ENCODE measurements around the gene HOXA6.
A peak's percentile ranks its signal among the peaks of the same experiment; 100 is the strongest.

HOXA6 gene

DNA sequence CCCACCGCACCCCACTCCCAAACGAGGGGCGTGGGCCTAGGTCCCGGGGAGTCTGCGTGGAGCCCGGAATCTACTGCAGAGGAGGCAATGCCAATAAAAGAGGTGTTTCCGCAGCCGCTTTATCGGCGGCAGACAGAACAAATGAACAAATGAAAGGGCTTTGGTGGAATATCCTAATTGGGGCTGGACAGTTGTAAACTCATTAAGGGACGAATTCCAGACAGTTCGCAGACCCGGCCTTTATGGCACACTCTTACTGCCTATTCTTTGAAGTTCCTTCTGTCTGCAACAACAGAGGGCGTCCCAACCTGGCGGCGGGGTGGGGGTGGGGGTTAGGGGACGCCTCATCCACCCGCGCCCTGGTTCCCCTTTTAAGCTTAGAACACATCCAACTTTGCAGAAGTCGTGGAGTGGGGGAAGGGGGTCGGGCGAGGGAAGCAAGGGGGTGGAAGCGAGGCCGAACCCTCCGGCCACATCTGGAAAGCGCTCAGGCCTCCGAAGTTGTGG is 13.7 kb upstream of the HOXA6 start:
- no peak for DNase-seq

DNA sequence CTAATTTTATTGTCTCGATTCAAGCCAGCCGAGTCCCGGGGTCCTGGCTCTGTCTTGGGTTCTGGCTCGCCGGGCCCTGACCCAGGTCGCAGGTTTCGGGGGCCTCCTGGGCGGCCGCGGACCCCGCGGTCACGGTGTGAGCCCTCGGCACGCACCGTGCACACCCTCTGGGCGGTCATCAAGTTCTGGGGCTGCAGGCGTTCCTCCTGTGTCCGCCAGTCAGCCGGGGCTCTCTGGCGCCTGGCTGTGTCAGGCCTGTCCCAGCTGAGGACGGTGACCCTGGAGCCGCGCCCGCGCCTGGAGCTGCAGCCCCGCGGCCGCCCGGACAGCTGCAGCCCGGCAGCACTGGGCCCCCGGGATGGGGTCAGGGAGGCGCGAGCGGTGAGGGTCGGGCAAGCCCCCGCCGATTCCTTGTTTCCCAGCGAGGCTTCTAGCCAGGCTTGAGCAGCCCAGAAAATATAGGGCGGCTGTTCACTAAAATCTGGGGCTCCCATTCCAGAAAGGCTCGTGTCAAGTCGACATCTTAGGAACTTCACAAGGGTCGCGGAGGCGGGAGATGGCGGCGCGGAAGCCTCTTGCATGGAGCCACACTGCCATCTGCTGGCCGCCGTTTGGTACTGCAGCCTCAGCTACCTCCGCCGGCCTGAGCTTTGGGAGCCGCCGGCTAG is 13.1 kb upstream of the HOXA6 start:
- DNase-seq: peak; percentile 80 to 83

DNA sequence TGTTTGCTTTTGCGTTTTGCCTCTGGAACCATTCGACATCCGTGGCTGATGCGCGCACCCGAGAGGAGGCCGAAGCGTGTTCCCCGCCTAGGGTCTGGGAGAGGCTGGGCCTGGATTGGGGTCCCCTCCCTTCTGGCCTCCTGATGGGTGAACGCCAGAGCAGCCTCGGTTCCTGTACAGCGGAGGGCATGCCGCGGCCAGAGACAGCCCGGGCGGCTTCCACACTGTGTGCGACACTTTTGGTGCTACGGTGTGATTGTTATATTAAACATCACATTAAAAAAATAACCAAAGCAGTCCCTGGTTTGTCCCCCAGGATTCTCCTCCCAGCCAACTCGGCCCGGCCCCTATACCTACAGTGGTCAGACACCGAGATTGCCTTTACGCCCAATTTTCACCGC is 12.6 kb upstream of the HOXA6 start:
- no peak for DNase-seq

DNA sequence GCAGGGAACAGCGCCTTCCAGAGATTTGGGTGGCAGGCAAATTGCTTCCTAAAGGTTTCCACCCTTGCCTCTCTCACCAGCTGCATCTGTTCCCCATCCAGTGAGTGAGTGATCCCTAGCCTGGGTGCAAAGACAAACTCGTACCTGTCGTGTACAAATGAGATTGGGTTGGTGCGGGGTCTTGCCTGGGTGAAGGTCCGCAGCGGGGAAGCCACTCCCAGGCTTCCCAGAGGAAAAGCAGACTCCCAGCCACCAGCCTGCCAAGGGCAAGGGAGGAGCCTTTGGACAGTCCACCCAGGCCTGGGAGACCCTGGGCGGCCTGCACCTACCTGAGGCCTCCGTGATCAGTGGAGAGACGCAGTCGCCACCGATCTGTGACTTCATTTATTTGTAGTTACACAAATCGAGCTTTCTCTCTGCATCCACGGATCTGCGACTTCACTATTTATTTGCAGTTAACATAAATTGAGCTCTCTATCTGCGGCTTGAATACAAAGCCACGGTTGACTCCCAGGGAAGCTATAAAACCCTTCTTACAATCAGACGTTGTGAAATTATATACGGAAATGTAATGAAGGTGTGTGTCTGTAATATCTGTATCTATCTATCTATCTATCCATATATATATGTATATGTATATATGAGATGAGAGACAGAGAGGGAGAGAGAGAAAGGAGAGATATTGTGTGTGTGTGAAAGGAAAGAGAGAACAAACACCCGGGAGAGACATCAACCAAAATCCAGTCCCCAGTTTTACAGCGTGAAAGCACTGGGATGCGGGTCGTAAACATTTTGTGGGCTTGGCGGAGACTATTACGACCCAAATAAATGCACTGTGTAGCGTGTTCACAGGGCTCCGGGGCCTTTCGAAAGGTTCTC is 11.9 kb upstream of the HOXA6 start:
- no peak for DNase-seq

DNA sequence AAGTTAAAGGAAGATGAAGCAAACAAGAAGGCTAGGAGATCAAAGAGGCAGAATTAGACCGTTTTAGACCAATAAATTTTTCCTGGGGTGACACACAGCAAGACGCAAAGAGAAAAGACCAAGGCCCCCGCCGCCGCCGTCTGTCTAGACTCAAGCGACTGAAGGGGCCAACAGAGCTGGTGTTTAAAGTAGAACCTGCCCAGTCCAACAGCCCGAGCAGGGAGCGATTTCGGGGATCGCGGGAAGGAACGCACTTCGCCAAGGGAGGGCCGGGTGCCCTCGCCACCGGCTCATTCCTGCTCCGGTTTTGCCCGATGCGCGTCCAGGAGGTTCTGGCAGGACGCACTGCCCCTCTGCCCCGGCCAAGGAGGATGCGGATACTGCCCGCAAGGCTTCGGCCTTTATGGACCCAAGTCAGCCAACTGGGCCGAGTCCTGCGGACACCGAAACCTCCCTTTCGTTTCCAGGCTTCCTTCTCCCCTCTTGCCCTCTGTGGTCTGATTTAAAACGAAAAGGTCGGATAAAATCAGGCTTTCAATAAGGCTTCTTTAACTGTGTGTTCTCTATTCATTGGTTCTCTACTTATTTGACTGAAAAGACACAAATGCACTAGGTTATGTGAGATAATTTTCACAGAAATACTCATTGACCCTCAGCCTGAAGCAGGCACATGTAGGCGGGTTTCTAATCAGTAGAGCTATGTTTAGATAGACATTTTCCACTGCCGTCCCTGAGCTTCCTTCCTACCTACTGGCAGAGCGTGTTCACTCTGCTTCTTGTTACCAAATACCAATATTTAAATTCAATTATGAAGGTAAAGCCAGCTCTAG is 11.1 kb upstream of the HOXA6 start:
- DNase-seq: no peak

DNA sequence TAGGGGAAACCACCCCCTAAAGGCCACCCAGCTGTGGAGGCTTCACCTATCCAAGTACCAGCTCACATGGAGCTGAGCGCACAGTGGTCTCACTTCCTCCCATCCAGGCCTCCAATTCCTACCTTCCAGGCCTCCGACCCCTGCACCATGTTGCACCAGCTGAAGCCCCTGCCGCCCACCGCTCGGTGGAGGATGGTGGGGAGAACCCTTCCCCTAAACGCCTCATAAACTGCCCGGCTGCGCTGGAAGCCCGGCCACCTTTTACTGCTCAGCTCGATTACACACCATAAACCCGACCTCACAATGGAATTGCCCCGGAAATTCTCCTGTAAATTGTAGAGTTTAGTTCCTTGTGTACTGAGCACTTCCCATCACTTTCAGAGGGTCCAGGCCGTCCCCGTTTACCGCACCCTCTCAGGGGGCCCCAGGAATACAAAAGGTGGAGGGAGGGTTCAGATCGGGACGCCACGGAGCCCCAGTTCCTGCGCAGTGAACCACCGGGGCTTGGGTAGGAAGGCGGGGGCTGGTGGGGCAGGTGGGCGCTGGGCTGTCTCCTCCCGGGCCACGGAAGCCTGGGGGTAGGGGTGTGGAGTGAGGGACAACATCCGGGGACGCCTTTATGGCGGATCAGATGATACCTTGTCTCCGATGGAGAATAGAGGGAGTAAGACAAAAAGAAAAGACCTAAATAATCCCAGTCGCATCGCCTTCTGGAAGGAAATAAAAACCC is 10.3 kb upstream of the HOXA6 start:
- no peak for DNase-seq

DNA sequence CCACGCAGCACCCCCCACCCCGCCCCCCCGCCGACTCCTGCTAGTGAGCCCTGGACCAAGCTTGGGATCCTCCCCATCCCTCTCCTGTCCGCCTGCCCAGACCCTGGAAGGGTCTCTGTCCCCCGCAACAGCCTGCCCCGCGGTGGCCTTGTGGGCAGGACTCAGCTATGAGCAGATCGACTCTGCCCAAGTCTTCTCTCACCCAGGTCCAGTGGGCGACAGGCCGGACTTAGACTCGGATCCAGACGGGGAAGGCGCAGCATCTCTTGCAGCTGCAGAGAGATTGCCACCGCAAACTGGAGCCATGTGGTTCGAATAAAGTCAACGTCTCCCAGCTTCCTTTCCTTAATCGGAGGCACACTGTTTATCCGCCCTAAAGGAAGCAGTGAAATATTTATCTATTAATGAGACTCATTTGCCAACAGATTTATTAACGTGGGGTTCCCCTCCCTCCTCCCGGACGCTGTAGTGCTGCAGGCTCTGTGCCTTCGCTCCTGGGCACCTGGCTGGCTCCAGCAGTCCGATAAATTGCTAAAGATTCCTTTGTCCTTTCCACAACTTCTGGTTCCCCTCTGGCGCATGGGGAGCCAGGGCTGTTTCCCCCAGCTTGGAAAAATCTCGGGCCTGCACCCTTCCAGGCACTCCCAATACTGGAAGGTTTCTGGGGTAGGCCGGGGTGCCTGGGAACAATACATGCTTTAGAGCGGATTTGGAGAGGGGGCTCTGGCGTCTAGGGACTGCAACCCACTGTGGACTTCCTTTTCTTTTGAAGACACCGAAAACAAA is 9.5 kb upstream of the HOXA6 start:
- DNase-seq: no peak

DNA sequence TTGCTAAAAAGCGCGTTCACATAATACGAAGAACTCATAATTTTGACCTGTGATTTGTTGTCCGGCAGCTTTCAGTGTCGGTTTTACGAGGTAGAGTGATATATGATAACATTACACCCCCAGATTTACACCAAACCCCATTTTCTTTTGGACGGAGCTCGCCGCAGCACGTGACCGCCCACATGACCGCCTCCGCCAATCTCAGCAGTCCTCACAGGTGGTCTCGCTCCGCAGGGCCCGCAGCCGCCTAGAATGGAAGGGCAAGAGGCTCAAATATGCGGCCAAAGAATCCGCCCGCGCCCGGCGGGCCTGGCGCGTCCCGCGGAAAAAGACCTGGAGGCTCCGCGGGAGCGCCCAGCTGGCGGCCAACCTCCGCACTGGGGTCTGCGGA is 8.9 kb upstream of the HOXA6 start, which contains the start of gene HOXA7:
Gene HOXA7, minus strand, starts transcription at position 168 of the 391 bp plus-strand sequence. Its CDS starts 130 bp downstream, at position 38.
- DNase-seq: no peak

DNA sequence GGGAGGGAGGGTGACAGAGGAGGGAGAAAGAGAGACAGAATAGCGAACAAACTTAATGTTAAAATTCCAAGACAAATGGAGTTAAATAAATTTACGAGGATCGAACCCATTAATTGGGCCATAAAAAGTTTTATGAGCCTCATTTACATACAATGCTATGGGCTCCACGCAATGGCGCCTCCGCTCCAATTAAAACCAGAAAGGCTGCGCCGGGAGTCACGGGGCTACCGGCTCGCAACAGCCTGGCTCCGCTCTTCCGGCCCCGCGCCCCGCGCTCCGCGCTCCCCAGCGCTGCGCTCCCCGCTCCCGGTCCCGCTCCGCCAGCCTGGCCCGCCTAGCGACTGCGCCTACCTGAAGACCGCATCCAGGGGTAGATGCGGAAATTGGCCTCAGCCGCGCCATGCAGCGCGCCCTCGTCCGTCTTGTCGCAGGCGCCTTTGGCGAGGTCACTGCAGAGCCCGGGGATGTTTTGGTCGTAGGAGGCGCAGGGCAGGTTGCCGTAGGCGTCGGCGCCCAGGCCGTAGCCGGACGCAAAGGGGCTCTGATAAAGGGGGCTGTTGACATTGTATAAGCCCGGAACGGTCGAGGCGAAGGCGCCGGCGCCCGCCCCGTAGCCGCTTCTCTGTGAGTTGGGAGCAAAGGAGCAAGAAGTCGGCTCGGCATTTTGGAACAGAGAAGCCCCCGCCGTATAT is 8.4 kb upstream of the HOXA6 start:
- no peak for DNase-seq

DNA sequence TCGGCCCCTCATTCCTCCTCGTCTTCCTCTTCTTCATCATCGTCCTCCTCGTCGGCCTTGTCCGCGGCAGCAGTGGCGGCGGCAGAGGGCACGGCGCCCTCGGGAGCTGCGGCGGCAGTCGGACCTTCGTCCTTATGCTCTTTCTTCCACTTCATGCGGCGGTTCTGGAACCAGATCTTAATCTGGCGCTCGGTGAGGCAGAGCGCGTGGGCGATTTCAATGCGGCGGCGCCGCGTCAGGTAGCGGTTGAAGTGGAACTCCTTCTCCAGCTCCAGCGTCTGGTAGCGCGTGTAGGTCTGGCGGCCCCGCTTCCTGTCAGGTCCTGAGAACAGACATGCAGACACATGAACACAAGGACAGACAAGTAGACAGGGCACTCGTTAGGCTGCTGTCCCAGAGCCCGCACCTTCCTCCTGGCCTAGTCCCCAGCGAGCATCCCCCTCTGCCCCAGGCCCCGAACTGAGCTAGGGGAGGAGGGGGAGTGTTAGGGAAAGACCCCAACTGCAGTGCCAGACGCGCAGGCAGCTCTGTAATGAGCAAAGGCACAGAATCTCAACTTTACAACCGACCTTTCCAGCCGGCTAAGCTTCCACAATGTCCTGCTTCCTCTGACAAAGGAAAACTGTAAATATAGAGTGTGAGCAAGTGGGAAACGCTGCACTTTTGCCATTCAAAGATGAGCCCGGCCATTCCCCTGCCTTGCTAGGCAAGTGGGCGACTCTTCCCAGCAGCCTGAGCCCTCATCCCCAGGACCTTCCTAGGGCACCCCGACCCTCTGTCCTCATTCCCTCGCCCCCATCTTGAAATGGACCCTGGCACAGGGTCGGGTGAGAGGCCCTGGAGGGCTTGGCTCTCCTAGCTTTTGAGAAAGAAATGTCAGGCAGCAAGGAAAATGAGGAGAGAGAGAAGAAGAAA is 7.6 kb upstream of the HOXA6 start:
- DNase-seq: peak; percentile 49 to 55

DNA sequence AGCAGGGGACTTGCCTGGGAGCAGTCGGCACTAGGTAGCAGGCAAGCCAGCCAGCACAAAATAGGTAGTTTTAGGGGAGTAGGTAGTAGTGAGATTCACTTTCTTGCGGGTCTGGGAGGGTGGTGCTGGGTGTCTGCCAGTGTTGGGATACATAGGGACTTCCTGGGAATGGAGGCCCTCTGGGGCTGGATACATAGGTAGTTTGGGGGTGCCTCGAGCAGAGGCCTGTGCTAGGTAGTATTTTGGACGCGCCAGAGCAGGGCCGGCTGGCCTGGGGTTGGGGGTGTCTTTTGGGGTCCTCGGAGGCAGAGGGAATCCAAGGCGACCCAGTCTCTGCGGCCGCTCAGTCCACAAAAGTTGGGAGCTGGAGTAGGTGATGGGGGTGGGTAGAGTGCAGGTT is 6.8 kb upstream of the HOXA6 start:
- no peak for DNase-seq

DNA sequence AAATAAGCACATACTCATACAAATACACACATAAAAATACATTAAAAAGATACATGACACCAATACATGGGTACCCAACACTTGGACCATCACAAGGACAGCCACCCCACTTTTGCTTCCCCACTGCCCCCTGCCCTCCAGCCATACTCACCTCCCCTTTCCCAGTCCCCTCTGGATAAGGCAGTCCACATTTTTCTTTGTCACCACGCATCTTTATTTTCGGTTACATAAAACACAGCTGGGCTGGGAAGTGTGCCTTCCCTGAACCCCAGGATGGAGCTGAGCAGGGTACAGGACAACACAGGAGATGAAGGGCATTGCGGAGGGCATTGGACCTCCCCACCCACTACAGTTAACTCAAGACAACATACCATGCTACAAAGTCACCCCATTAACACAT is 6.0 kb upstream of the HOXA6 start:
- no peak for DNase-seq

DNA sequence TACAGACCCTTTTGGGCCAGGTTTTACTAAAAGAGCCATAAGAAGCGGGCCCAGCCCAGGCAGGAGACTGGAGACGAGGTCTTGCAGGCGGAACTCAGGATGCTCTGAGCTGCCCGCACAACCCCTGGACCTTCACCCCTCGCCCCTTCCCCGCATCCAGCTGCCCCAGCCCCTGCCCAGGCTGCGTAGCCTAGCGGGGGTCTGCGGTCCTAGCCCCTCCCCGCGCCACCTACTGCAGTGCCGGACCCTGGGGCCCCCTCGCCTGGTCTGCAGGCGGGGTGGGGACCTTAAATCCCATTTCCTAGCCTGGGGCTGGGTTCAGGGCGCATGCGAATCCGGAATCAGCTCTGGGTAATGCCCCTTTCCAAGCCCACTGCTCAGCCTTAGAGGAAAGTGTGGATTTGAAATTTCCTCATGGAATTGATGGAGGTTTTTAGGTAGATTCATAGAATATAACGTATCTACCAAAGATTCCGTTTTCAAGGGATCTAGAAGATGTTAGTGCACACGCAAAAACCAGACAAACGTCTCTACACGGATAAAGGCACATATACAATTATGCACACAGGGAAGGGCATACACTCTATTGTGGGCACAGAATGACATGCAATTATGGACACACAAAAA is 5.4 kb upstream of the HOXA6 start:
- DNase-seq: no peak

DNA sequence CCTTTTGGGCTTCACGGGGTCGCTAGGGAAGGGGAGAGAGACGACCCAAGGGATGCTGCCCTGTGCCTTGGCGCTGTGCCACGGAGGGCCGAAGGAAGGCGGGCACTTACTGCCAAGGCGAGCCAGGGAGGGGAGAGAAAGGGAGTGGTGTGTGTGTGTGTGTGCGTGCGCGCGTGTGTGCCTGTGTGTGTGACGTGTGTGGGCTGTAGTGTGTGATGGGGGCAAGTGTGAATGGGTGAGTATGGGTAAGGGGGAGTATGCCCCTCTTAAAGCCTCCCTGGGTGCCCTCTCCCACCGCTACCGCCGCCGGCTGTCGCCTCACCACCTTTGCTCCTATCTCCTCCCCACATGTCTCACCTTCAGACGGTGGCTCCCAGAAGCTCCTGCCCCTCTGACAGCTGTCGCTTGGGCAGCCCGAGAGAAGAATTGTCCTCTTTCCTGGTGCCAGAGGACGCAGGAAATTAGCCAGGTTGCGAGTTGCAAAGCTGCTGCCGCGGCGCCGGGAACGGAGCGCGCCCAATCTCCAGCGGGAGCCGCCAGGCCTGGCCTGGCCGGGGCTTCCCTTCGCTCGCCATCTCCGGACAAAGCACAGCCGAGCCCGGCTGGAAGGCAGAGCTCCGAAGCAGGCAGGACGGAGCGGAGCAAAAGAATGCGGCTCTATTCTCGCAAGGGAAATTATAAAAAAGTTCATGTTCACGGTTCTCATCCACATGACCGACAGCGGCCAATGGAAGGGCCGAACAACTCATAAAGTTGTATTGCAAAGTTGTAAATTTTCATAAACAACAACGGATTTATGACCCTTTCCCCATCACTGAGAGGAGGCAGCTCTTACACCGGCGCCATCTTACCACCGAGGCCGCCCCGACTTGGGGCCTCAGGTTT is 4.6 kb upstream of the HOXA6 start, which contains the start of gene HOXA3:
Gene HOXA3, minus strand, starts transcription at position 653 of the 885 bp plus-strand sequence. CDS start 41,943 bp downstream, outside the sequence.
- no peak for DNase-seq

DNA sequence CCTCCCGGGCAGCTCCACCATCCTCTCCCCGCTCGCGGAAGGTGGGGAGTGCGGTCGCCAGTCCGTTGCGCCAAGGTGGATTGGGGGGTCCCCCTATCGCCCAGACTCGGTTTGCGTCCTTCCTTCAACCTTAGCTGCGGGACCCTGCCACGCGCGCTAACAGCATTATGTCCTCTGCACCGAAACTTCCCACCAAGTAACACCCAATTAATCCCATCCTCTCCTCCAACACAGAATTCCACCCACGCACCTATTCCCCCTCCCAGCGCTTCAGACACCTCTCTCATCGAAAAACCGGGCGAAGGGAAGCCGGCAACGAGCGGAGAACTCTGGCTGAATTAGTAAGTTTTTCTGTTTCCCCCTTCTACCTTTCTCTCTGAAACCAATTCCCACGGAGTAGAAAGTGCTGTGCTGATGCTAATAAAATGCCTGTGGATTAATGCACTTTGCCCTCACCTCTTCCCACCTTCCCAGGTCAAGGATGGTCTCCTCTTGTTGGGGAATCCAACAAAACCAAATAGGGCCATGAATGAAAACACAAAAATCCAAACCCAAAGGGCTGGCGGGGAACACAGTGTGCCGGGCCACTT is 3.9 kb upstream of the HOXA6 start:
- no peak for DNase-seq

DNA sequence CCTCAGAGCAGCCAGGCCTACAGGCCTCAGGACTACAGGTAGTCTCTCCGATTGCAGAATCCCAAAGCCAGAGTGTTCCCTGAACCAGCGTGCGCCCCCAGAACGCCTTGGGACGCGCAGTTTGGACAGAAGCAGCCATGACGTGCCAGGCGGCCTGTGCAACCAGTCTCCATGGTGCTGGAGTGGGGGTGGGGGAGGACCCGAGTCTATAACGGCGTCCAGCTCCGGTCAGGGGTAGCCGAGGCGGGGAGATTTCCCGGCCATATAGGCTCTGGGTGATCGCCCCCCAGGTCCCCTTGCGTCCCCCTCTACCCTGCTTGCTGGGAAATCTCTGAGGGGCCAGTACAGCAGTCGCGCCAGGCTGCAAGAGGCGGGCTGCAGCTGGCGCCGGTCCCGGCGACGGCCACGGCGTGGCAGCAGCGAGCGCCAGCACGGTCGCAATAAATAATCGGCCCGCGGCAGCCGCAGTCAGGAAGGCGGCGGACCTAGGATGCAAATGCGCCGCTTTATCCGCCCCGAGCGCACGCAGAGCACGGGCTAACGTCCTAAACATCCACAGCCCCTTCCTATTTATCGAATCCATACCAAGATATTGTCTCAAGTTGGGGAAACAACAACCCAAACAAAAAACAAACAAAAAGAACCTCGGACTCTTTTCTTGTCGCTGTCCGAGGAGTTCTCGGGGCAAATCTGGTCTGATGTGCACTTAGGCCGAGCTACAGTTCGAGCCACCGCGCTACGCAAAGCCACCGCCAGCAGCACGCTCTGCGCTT is 3.2 kb upstream of the HOXA6 start:
- peak; percentile 48 to 52 for DNase-seq

Data from activated CD4-positive, alpha-beta T cell treated with anti-CD3 and anti-CD28 coated beads, Interleukin-2, amount 50 U/mL, for 4 hours (primary cell).